ENCODE measurements around the gene RAD18. TPM values are rescaled to one million over a fixed set of nuclear protein-coding genes. Genes with fewer than 3 reads are reported as not detected.
A peak's percentile ranks its signal among the peaks of the same experiment; 100 is the strongest.

Gene RAD18
- total and polyA plus RNA-seq, 9 of the 15 experiments (the other 6 are each of a cell fraction or from before 2014, with no cell fraction given), result 19.2 to 49.4 (median 34.4) TPM

GRCh38 chr3:8837162-8837561 lies 126.1 kb downstream of the RAD18 start (continued):
- TF ChIP-seq ATF1 (CRISPR knock-in tag; IDR thresholded peaks at IDR 0.05) (no peak), ATF1 (tag; IDR thresholded peaks at IDR 0.05) (no peak), RFX5 (IDR thresholded peaks at IDR 0.05; ENCODE audit: low read depth, low read length) (no peak), MAFK (IDR thresholded peaks at IDR 0.05; ENCODE audit: low read length) (peak; percentile 35; the same call in 1 of the 2 replicates), ARID3A (IDR thresholded peaks at IDR 0.05; ENCODE audit: borderline replicate concordance, low read depth, low read length) (no peak), GATAD2B (IDR thresholded peaks at IDR 0.05; ENCODE audit: borderline replicate concordance) (no peak), CHAMP1 (IDR thresholded peaks at IDR 0.05) (no peak), TEAD1 (CRISPR knock-in tag; IDR thresholded peaks at IDR 0.05) (no peak), ZSCAN32 (CRISPR knock-in tag; IDR thresholded peaks at IDR 0.05) (no peak), C11orf30 (IDR thresholded peaks at IDR 0.05; ENCODE audit: low read depth) (peak; percentile 57), KLF1 (tag; IDR thresholded peaks at IDR 0.05) (no peak), EGR1 (conservative IDR thresholded peaks at IDR 0.05) (no peak), PHB2 (IDR thresholded peaks at IDR 0.05; ENCODE audit: low read depth) (no peak), ZNF316 (IDR thresholded peaks at IDR 0.05) (peak; percentile 69), CUX1 (CRISPR knock-in tag; IDR thresholded peaks at IDR 0.05) (no peak), DNMT1 (IDR thresholded peaks at IDR 0.05) (no peak), NFE2 (IDR thresholded peaks at IDR 0.05; ENCODE audit: low read depth) (peak; percentile 49; the same call in 1 of the 2 replicates), TSHZ1 (CRISPR knock-in tag; IDR thresholded peaks at IDR 0.05) (no peak)
